HG03103 (cell line): ENCODE results near the gene ABTB2.

ENCODE experiments used
- ATAC-seq: cut with Tn5 transposase; IDR thresholded peaks from one replicate; pipeline ENCODE4 v1.9.1; 2021; ENCODE audit warnings: low read depth; ENCODE audit not compliant: unreplicated experiment

ABTB2 gene

GRCh38 chr11:34363363-34364084, 5.7 kb upstream of the ABTB2 start:
- ATAC-seq: no peak

GRCh38 chr11:34360046-34360445, 2.2 kb upstream of the ABTB2 start:
- ATAC-seq: no peak

GRCh38 chr11:34359548-34359891, 1.7 kb upstream of the ABTB2 start:
- ATAC-seq: no peak

DNA sequence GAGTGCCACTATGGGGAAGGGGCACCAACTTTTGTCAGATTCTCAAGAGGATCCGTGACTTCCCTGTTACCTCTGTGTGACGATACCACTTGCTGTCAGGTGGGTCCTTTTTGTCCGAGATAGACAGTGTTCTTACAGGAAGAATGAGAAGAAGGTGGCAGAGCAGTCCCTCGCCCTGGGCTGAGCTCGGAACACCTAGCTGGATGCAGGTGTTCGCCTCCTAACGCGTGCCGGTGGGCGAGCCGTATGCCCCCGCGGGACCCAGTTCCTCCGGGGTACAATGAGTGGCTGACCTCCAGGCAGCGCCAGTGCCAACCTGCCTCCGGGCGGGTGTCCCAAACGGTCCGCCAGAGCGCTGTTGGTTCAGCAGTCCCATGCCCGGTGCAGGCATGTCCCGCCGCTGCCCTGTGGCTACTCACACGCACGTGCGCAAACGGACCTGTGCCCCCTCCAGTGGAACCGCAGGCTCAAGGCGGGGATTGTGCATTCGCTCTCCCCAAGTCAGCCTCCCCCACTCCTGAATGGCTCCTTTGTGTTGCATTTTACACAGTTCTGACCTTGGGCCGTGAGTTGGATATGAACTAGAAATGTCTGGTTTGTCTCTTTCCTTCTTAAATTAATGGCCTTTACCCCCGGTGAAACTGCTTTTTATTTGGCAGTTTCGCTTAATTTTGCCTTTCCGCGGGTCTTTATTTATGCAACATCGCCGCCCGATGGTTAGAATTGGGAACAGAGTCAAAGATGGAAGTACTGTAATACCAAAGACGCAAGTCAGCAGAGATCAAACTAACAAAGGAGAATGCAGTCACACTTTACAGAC, 1.1 kb upstream of the ABTB2 start:
- ATAC-seq: no peak

GRCh38 chr11:34358258-34358727, 483 bp upstream of the ABTB2 start:
- ATAC-seq: no peak

- ATAC-seq: no peak
These were observed 703 bp downstream of the ABTB2 start for GRCh38 chr11:34356913-34357700.

DNA sequence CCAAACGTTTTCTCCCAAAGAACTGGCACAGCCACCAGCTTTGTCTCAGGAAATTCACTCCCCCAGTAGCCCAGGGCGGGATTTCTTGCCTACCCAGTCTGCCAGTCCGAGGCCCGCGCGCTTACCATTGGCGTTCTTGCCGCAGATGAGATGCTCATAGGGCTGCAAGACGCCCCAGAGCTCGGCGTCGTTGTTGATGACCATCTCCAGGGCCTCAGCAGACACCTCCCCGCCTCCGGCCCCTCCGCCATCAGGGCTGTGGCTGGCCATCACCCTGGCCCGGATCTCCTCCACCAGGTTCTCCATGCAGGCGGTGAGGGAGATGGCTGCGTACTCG, 1.3 kb downstream of the ABTB2 start:
- ATAC-seq: no peak

DNA sequence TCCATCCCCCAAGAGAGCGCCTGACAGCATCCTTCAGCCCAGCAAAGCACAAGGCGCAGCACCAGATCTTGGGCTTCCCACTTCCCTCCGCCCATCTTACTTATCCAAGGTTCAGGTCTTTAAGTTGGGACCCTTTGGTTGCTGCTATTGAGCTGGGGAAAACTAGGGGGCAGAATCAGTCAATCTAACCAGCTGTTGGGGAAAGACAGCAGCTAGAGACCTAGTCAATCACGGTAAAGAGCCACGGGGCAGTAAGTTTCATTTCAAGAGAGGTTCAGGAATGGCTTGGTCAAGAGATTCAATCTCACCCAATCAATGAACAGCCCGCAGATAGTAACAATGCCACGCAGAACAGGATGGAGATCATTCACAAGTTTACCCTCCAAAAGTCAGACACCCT, 1.7 kb downstream of the ABTB2 start:
- ATAC-seq: no peak

- no peak for ATAC-seq
These were observed 2.1 kb downstream of the ABTB2 start for GRCh38 chr11:34355726-34356125.

GRCh38 chr11:34354782-34355181, 3.0 kb downstream of the ABTB2 start:
- no peak for ATAC-seq

GRCh38 chr11:34353881-34354280, 3.9 kb downstream of the ABTB2 start:
- ATAC-seq: no peak

GRCh38 chr11:34351687-34352469, 5.9 kb downstream of the ABTB2 start:
- ATAC-seq: no peak

- no peak for ATAC-seq
These were observed 6.8 kb downstream of the ABTB2 start for GRCh38 chr11:34351051-34351450.

DNA sequence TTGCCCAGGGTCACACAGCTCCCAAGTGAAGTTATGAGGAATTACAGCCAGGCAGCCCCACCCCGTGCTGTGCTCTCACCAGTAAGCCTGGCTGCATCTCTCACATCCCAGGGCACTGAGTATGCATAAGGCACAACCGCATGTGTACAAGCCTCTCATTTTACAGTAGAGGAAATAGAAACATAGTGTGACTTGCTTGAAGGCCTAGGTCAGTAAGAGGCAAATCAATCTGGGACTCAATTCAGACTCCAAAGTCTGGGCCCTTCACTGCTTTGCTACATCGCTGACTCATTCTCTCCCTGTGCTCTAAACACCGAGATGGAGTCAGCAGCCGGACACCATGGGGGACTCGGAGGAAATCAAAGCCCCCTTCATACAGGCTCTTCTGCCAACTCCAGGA, 7.9 kb downstream of the ABTB2 start:
- ATAC-seq: no peak

DNA sequence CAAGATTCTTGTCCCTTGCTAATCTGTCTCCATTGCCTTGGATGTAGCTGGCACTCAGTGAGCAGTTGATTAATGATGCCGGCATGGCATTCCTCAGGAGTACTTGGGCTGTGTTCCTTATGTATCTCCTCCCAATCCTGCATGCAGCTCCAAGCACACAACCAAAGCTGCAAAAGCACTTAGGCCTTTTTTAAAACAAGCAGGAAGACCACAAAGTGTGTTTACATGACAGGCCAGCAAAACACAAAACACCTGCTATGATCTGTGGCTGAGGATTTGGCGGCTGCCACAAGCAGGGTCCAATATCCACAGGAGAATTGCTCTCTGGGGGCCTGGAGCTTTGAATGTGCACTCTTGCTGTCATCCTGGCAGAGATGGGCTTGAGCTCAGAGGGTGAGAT, 8.9 kb downstream of the ABTB2 start:
- ATAC-seq: no peak

GRCh38 chr11:34348096-34348495, 9.7 kb downstream of the ABTB2 start:
- ATAC-seq: no peak

- no peak for ATAC-seq
These were observed 11.3 kb downstream of the ABTB2 start for GRCh38 chr11:34346551-34346950.

DNA sequence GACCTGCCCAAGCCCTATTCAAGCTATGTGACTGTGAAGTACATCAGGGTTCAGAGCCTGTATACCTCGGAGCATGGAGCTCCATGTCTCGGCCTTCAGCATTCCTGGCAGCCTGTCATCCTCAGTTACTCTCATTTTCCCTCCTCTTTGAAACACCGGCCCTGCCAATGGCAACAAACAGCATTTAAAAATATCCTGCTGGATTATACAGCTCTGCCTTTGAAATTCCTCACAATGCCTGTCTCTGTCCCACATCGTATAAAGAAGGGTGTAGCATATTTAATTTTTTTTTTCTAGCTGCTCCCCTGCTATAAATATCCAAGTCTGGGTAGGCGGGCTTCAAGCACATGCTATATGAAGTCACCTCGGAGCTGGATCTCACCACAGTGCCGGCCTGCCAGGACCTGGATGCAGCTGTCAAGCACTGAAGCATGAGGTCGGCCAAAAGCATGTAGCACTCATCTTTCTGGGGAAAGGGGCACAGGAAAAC, 11.8 kb downstream of the ABTB2 start:
- no peak for ATAC-seq

GRCh38 chr11:34345540-34345876, 12.3 kb downstream of the ABTB2 start:
- ATAC-seq: no peak

DNA sequence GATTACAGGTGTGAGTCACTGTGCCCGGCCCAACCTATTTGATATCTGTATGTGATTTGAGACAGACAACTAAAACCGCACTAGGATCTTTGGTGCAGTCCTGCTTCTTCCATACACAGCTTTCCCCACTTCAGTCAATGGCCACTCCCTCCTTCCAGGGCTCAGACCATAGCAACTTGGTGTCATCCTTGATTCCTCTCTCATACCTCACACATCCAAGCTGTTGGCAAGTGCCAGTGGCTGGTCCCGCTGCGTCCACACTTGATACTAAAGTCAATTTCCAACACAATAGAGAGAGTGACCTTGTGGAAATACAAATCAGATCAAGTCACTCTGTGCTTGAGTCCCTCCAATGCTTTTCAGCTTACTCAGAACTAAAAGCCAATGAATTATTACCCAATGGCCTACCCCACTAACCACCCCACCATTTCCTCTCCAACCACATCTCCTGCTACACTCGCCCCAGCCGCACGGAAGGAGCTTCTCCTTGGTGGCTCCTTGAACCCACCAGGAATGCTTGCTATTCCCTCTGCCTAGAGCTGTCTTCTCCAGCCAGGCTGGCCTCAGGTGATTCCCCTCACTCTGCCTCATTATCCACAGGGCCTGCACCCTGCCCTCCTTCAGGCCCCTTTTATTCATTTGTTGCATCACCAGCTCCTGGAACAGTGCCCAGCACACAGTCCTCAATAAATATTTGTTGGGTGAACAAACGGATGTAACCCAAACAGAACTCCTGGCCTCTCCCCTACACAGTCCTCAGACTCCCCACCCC, 12.9 kb downstream of the ABTB2 start:
- ATAC-seq: no peak
